ENCODE results near the gene STAC.
"Not testable (repeated sequence)": the region's sequence is repeated elsewhere in the genome, so short reads cannot be mapped to it uniquely, and the experiment has no call there.

Gene STAC

DNA sequence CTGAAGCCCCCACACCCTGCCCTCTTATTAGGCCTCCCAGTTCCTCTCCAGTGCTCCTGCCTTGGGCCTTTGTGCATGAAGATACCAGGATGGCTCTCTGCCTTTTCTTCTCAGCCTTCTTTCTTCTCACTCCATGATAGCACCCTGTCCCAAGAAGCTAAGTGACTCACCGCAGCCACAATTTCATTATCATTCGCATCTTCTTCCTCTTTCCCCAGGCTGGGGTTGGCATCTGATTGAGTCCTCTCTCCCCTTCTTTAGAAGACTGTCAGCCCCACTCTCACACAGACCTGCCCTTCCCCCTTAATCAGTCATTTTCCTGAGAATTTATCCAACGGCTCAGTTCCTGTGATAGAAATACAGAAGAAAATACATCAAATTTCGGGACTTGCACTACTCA, 102.0 kb downstream of the STAC start:
- DNase-seq: no peak

DNA sequence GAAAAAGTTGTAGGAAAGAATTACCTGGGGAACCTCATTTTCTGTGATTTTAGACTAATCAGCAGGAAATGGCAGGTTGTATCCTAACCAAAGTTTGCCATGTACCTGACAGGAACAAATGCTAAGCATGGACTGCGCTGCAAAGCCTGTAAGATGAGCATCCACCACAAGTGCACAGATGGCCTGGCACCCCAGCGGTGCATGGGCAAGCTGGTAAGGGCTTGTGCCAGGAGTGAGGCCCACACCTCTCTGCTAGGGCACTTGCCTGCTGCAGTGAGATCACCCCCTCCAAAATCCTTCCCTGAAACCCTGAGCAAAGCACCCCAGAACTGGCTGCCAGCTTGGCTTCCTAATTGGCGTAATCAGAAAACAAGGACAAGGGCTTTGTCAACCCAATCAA, 102.6 kb downstream of the STAC start:
- no peak for DNase-seq

GRCh38 chr3:36483709-36484108, 103.4 kb downstream of the STAC start:
- no peak for DNase-seq

- DNase-seq: no peak
Observed at GRCh38 chr3:36484386-36484785, 104.1 kb downstream of the STAC start.

- no peak for DNase-seq
Observed at GRCh38 chr3:36486009-36486795, 105.9 kb downstream of the STAC start.

DNA sequence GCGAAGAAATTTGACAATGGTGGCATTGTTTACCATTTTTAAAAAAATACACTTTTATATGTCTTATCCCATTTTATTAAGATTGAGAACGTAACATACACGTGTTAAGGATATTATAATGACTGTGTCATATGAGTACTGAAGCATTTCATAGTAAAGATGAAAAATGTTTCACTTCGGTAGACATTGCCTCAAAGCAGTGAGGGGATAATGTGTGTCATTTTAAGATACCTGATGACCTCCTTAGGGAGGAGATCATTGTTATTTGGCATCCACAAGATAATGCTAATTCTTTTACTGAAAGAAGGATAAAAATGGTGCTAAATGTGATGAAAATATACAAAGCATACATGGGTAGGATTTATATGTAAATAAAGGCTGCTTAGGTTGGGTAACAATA, 107.3 kb downstream of the STAC start:
- no peak for DNase-seq

- no peak for DNase-seq
Observed at GRCh38 chr3:36488077-36488789, 107.9 kb downstream of the STAC start.

DNA sequence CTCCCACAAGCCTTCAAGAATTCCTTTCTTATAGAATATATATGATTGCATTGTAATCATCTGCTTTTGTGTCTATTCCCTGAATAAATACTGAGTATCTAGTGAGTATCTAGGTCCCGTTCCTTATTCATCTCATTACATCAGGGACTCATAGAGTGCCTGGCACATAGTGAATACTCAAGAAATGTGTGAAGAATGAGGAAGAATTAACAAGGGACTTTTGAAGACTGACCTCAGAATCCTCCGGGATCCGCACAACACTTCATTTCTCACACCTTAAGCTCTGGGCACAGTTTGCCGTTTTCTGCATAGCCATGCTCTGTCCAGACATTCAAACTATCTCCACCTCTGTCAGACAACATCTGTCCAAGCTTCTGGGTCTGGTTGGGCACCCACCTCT, 108.8 kb downstream of the STAC start:
- DNase-seq: no peak

DNA sequence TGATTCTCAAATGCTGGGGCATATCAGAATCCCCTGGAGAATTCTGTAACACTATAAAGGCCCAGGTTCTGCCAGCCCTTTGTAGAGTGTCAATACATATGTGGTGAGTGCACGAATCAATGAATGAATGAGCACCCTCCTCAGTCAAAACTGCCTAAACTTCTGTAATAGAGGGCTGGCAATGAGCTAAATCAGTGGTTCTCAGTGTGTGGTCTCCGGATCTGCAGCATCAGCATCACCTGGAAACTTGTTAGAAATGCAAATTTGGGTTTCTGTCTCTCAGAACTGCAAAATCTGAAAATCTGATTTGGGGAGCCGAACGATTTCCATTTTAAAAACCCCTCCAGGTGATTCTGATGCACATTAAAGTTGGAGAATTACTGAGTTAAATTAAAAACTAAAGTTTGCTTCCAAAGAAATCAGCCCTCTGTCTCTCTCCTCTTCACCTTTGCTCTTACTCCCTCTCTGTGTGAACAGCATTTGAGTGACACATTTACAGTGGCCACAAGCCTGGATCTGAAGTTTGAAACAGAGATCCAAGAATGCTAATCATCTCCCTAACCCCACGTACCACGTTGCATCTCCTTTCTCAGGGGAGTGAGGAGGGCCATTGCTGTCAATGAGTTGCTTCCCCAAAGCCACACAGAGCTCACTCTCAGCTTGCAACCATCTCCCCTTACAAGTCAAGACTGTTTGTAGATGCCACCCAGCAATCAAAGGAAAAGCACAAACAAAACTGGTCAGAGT, 109.5 kb downstream of the STAC start:
- no peak for DNase-seq

DNA sequence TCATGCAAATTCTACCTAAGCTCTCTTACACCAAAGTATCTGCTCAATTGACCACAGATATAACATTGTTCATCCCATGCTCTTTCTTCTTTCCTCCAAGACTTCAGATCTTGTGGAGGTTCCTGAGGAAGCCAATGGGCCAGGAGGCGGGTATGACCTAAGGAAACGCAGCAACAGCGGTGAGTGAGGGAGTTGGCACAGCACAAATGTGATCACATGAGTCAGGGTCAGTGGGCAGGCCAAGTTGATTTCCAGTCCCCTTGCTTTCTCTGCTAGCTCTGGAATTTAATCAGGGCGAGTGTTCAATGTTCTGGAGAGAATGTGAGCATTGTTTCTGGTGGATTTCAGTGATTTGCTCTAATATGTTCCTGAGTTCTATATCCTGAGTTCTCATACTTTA, 112.7 kb downstream of the STAC start:
- no peak for DNase-seq

GRCh38 chr3:36494461-36495109, 114.3 kb downstream of the STAC start:
- no peak for DNase-seq

DNA sequence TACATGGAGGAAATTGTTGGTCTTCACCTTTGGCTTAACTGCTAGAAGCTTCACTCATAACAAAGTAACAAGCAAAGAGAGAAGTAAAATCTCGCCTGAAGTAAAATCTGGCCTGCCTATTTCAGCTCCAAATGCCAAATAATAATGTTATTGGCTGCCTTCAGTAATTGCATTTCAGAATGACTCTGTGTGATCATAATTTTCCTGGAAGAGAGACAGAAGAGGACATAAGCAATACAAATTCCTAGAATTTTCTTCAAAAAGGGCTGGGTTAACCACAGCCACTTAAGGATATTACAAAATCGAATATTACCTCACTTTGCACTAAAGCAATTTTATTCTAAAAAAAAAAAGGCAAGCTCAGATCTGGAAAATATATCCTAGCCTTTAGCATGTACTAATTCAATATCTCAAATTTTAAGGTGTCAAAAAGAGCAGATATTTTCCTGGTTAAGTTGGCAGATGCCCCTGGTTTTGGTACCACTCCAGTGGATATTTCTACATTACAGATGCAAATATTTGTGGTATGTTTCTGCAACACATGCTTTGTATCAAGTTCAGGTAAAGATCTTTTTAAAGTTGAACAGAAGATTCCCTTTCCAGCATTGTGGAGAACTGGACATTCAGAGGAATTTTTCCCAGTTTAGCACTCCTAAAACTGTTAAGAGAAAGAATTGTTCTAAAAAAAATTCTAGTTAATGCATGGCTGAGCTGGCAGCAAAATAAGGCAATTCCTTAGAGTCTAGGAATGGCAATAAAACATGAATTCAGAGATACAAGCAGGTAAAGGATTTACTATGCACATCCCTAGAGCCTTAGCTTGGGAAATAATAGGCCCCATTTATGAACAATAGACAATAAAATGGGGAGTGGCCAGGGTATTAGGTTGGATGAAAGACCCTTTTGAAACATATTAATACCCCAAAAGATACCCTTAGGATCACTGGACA, 116.7 kb downstream of the STAC start:
- DNase-seq: no peak

- DNase-seq: not testable (repeated sequence)
Observed at GRCh38 chr3:36500053-36500452, 119.7 kb downstream of the STAC start.

GRCh38 chr3:36501616-36502015, 121.3 kb downstream of the STAC start:
- no peak for DNase-seq

DNA sequence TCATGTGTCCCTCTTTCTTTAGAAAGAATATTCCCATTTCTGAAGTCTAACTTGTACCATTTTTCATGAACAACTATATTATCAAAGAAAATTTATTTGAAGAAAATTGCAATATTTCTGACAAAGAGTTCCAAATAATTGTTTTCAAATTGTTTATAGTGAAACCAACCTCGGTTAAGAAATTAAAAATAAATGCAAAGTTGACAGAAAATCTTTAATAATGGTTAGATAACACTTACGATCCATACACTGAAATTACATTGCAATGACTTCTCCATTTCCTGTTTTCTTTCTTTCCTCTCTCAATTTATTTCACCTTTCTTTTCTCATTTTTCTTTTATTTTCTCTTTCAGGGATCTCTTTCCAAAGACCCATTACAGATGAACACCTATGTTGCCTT, 125.1 kb downstream of the STAC start:
- DNase-seq: no peak

GRCh38 chr3:36511791-36512486, 131.6 kb downstream of the STAC start:
- no peak for DNase-seq

DNA sequence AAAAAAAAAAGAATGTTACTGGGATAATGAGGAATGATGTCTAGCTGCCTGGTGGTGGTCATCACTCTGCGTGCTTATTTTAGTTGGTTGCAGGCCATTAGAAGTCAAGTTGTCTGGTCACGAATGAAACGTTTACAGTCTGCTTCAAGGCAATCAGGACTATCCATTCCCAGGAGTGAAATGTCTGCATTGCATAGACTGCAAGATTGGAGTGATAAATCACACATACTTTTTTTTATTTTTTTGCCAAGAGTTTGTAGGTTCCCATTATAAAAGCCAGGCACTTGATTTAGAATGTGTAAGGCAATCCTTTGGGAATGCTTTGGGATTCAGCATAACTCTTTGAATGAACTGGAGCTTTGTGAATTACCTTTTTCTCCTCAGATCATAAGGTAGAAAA, 132.3 kb downstream of the STAC start:
- no peak for DNase-seq

DNA sequence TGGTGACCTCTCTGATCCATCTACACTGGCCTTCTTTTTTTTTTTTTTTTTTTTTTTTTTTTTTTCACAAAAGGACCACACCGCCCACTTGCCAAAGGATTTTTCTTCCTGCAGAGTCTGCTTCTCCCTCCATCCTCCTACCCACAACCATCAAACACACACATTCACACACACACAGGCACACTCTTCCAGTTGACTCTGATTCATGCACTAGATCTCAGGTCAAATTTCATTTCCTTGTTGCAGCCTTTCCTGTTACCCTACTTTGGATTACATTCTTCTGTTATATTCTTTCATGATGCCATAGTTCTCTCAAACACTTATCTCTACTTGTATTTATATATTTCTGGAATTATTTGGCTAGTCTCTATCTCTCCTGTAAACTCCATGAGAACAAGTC, 133.9 kb downstream of the STAC start:
- no peak for DNase-seq

- DNase-seq: no peak
Observed at GRCh38 chr3:36519682-36520081, 139.4 kb downstream of the STAC start.

DNA sequence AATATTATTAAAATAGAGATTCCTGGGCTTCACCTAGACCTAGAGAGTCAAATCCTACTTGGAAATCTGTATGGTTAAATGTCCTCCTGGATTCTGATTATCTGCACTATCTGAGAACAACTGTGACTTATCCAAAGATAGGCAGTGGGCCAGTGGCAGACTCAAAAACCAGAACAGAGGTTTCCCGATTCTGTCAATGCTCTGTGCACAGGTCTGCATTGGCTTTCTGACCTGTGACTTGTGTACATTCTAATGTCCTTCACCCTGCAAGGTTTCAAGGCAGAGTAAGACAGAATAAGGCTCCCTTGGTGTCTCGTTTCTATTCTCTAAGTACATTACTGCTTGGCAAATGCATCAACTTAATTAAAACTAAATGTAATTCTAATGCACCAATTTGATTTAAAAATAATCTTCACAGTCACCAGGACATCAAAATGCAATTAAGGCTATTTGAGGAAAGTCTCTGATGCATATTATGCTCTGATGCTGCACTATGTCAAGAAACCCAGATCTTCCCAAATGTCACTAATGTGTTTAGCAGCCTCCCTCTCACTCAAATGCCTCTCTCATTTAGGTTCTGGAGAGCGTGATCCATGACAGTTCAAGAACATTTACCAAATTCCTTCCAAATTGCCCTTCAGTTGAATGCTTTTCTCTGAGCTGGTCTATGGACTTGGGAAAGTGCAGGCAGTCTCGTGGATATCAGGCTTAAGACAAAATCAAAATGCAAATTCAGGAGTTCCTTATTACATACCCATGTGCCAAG, 140.1 kb downstream of the STAC start:
- DNase-seq: no peak

- DNase-seq: no peak
Observed at GRCh38 chr3:36521007-36521379, 140.7 kb downstream of the STAC start.

Measured in stimulated activated CD8-positive, alpha-beta memory T cell treated with anti-CD3 and anti-CD28 coated beads, Interleukin-4, amount 100 ng/mL, for 48 hours (primary cell).